Mononuclear cell (primary cell): Measurements from ENCODE around the gene PPP1R26. TPM values are rescaled to one million over a fixed set of nuclear protein-coding genes. Genes with fewer than 3 reads are reported as not detected.

Experiments used
- H3K27me3 ChIP-seq: 2 replicates; pipeline ENCODE4 v1.6.0; 2011; ENCODE audit warnings: low read length, control low read depth; ENCODE audit not compliant: insufficient read depth
- H3K4me1 ChIP-seq: 2 replicates; pipeline ENCODE4 v1.5.1; 2011; ENCODE audit warnings: mild to moderate bottlenecking, low read length, control low read depth; ENCODE audit not compliant: insufficient read depth
- H3K4me3 ChIP-seq: 2 replicates; pipeline ENCODE4 v1.5.1; 2011; ENCODE audit warnings: mild to moderate bottlenecking, low read length, moderate library complexity
- H3K9me3 ChIP-seq: 2 replicates; pipeline ENCODE4 v1.5.1; 2011; ENCODE audit warnings: low read depth, mild to moderate bottlenecking, control low read depth, low read length
- total RNA-seq: library from RNA; depleted of rRNA; stranded (reverse); fragments of >200 nt; gene quantifications from one replicate; pipeline ENCODE4 v1.2.3, GENCODE V29; 2012

PPP1R26 gene
- total RNA-seq, 1 donor, result 1.5 TPM

GRCh38 chr9:135490980-135491464 lies 11.4 kb downstream of the PPP1R26 start:
- Histone ChIP-seq H3K9me3 (no peaks in the 10 kb centered on the region), H3K4me3 (no peak overlapping the region), H3K27me3 (no peaks in the 10 kb centered on the region), H3K4me1 (no peaks in the 10 kb centered on the region)

DNA sequence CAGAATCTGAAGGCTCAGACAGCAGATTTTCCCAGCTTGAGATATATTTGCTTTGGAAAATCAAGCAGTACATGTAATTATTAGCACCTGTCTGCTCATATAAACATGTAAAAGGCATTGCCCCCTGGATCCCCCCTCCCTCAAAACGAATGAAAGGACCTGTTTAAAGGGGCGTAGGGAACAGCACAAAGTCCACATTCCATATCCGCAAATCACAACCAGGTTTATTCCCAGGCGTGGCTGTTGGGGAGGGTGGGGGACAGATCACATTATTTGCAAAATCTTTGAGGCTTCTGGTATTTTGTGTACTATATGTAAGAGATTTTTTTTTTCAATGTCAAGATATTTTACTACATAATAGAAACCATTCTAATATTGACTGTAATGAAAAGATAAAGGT lies 12.2 kb downstream of the PPP1R26 start:
- H3K27me3 ChIP-seq, result no peaks in the 10 kb centered on the region
- no peaks in the 10 kb centered on the region for H3K4me1 ChIP-seq
- no peaks in the 10 kb centered on the region for H3K9me3 ChIP-seq
- H3K4me3 ChIP-seq, result no peak overlapping the region

GRCh38 chr9:135492886-135493669 lies 13.5 kb downstream of the PPP1R26 start:
- no peak overlapping the region for H3K4me3 ChIP-seq
- no peaks in the 10 kb centered on the region for H3K27me3 ChIP-seq
- H3K4me1 ChIP-seq, result no peaks in the 10 kb centered on the region
- H3K9me3 ChIP-seq, result no peaks in the 10 kb centered on the region

DNA sequence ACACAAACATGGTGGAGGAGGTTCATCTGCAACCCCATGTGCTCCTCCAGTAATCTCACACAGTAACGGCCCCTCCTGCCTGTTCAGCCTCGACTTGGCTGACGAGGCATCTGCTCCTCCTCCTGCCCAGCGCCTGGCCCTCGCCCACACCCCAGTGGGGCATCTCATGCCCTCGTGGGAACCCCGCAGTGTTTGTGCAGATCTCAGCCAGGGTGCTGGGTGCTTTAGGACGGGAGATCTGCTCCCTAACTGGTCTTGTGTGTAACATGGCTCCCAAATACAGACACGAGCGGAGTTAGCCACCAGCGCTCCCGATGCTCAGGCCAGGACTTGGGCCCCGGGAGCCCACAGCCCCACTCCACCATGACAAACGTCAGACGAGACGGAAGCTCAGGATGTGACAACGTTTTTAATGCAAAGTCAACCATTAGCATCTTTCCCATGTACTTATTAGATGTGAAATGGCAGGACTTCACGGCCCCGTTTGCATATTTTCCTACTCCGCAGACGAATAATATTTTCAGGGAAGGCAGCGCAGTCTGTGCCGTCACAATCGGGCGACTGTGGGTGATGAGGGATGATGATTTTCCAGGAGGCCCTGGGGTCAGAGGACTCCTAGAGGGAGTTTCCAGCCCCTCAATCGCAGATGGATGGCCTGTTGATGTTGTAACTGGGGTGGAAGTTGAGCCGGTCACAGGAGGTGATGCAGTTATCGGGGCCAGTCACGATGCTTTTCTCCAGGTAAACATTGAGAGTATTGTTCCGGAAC lies 15.4 kb downstream of the PPP1R26 start:
- Histone ChIP-seq H3K4me3 (no peak overlapping the region), H3K9me3 (no peaks in the 10 kb centered on the region), H3K27me3 (no peaks in the 10 kb centered on the region), H3K4me1 (peaks cover 9% of the 10 kb centered on the region)

DNA sequence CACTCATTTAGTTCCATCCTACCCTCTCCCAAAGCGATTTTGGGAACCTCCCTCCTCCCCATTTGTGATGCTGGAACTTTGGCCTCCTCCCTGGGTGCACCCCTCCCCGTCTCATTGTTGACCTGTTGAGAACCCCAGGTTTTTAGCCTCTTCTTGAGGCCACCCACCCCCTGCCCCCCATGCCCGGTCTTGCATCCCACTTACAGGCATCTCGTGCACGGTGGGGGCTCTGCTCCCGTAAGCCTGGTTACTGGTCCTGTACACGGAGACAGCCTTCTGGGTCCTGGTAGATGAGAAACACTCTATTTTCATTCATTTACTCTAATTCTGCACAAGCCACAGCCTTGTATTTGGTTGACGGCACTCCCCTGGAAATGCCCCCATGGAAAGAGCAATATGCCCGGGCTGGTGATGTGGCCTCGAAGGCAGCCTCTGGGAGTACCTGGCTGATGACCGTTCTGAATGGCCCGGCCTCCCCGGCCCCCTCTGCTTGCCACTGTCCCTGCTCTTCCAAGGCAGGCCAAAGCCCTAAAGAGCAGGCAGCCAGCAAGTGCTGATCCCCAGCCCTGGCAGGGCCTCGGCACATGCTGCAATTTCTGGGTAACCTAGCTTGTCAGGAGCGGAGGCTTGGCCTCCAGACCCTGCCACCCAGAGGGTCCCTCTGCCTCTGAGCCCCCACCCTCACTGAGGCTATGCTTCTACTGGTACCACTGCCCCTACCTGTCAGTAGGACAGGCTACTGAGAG lies 19.0 kb downstream of the PPP1R26 start:
- Histone ChIP-seq H3K4me3 (no peak overlapping the region), H3K9me3 (no peaks in the 10 kb centered on the region), H3K4me1 (peaks cover 26% of the 10 kb centered on the region), H3K27me3 (no peaks in the 10 kb centered on the region)

DNA sequence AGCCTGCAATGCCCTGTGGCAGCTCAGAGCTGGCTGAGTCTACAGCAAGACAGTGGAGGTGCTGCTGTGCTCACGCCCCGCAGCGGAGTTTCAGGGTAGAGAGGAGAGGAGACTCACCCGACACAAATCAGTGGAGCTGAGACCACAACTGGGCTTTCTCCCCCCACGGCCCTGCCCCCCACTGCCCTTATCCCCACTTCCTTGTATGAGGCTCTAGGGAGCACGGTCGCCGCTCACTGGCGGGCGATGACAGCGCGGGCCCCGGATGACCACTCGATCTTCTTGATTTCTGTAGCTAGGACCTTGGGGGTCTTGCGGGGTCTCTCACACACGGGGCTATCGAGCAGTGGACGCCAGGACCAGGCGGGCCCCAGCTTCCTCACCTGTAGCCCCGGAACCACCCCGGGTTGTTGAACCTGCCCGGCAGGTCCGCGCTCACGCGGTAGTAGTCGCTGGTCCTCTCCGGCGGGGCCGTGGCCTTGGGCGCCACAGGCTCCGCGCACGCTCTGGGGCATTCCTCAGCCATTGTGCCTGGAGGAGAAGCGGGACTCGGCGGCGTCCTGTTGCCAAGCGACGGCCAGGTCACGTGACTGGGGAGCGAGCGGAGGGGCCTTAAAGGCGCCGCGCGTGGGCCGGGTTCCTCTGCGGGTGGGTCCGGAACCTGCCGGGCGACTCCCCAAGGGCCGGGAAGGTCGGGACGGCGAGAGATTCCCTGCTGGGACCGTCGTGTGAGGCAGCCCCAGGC lies 19.9 kb downstream of the PPP1R26 start:
- H3K4me1 ChIP-seq, result peaks cover 26% of the 10 kb centered on the region
- H3K4me3 ChIP-seq, result peak overlapping the region; percentile 62
- H3K9me3 ChIP-seq, result no peaks in the 10 kb centered on the region

GRCh38 chr9:135500071-135500524 lies 20.5 kb downstream of the PPP1R26 start:
- H3K4me3 ChIP-seq, result peak overlapping the region; percentile 62
- peaks cover 26% of the 10 kb centered on the region for H3K4me1 ChIP-seq
- no peaks in the 10 kb centered on the region for H3K27me3 ChIP-seq
- H3K9me3 ChIP-seq, result no peaks in the 10 kb centered on the region

More for the DNA sequence above, 19.9 kb downstream of the PPP1R26 start:
- H3K27me3 ChIP-seq, result no peaks in the 10 kb centered on the region

GRCh38 chr9:135500525-135501260 lies 21.1 kb downstream of the PPP1R26 start, which contains the start of gene MRPS2:
Gene MRPS2 (plus strand): TSS chr9:135500682. CDS start chr9:135500711, 29 bp downstream.
- Histone ChIP-seq H3K9me3 (no peaks in the 10 kb centered on the region), H3K4me1 (peaks cover 26% of the 10 kb centered on the region), H3K27me3 (no peaks in the 10 kb centered on the region), H3K4me3 (peak within 1 kb of the TSS; percentile 62)

GRCh38 chr9:135501261-135502167 lies 21.9 kb downstream of the PPP1R26 start:
- no peaks in the 10 kb centered on the region for H3K27me3 ChIP-seq
- peaks cover 26% of the 10 kb centered on the region for H3K4me1 ChIP-seq
- peak overlapping the region; percentile 62 for H3K4me3 ChIP-seq
- no peaks in the 10 kb centered on the region for H3K9me3 ChIP-seq

- H3K27me3 ChIP-seq, result no peaks in the 10 kb centered on the region
- no peak overlapping the region for H3K4me3 ChIP-seq
- H3K4me1 ChIP-seq, result peaks cover 26% of the 10 kb centered on the region
- no peaks in the 10 kb centered on the region for H3K9me3 ChIP-seq
Measured at GRCh38 chr9:135502168-135502872, 22.7 kb downstream of the PPP1R26 start.

DNA sequence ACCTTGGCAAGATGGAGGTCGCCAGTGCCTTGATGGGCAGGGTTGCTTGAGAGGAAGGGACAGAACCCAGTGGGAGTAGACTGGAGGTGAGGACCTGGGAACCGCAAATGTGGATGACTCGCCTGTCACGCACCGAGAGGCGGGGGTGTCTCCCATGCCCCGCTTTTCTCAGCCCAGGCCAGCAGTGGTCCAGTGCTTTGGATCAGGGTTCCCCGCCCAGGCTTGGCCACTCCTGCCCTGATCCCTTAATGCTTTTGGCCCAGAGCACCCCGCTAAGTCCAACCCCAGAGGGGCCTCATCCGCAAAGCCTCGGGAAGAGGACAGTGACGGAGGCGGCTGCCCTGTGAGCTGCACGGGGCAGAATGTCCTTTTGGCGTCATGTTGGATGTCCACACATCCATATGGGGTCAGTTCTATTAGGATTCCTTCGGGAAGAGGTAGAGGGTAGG lies 23.3 kb downstream of the PPP1R26 start:
- no peak overlapping the region for H3K4me3 ChIP-seq

GRCh38 chr9:135503371-135504261 lies 24.0 kb downstream of the PPP1R26 start:
- Histone ChIP-seq H3K4me3 (no peak overlapping the region), H3K4me1 (peaks cover 26% of the 10 kb centered on the region), H3K9me3 (no peaks in the 10 kb centered on the region), H3K27me3 (no peaks in the 10 kb centered on the region)

More for the DNA sequence above, 23.3 kb downstream of the PPP1R26 start:
- Histone ChIP-seq H3K4me1 (peaks cover 26% of the 10 kb centered on the region), H3K9me3 (no peaks in the 10 kb centered on the region), H3K27me3 (no peaks in the 10 kb centered on the region)
